ENCODE data around the gene WDR90.

Gene WDR90

GRCh38 chr16:712740-713250 is 63.6 kb downstream of the WDR90 start (continued):
- TF ChIP-seq HIC1 (tag by site-specific recombination; IDR thresholded peaks at IDR 0.05) (peak; percentile 74; the same call in 1 of the 2 replicates), IKZF3 (tag by site-specific recombination; IDR thresholded peaks at IDR 0.05) (peak; percentile 70), ZNF76 (tag by site-specific recombination; IDR thresholded peaks at IDR 0.05; ENCODE audit: borderline replicate concordance, low read depth) (0 out of 2 replicates have a peak, but pooled peaks have one; percentile 35), ZBTB1 (tag by site-specific recombination; IDR thresholded peaks at IDR 0.05) (0 out of 2 replicates have a peak, but pooled peaks have one; percentile 10), KLF9 (tag by site-specific recombination; IDR thresholded peaks at IDR 0.05; ENCODE audit: low read depth) (peak; percentile 86), BCL11B (tag by site-specific recombination; IDR thresholded peaks at IDR 0.05; ENCODE audit: low read depth) (0 out of 2 replicates have a peak, but pooled peaks have one; percentile 78), ZNF629 (tag by site-specific recombination; IDR thresholded peaks at IDR 0.05) (peak; percentile 80), ZSCAN5A (tag by site-specific recombination; IDR thresholded peaks at IDR 0.05) (peak; percentile 55; the same call in 1 of the 2 replicates), ZNF391 (tag by site-specific recombination; IDR thresholded peaks at IDR 0.05; ENCODE audit: borderline replicate concordance, low read depth) (0 out of 2 replicates have a peak, but pooled peaks have one; percentile 57), GLIS1 (tag by site-specific recombination; IDR thresholded peaks at IDR 0.05) (peak; percentile 48; the same call in 1 of the 2 replicates), ZNF366 (tag by site-specific recombination; conservative IDR thresholded peaks at IDR 0.05) (peak; percentile 91), ZFP69B (tag by site-specific recombination; IDR thresholded peaks at IDR 0.05) (peak; percentile 71), ZNF335 (tag by site-specific recombination; conservative IDR thresholded peaks at IDR 0.05) (peak; percentile 46), ZNF692 (tag by site-specific recombination; IDR thresholded peaks at IDR 0.05) (0 out of 2 replicates have a peak, but pooled peaks have one; percentile 5), ZNF24 (tag by site-specific recombination; IDR thresholded peaks at IDR 0.05) (peak; percentile 80; the same call in 1 of the 2 replicates), ZNF660 (tag by site-specific recombination; IDR thresholded peaks at IDR 0.05) (peak; percentile 89), SP3 (tag by site-specific recombination; IDR thresholded peaks at IDR 0.05) (peak; percentile 56), EGR2 (tag by site-specific recombination; IDR thresholded peaks at IDR 0.05; ENCODE audit: low read depth) (peak; percentile 86), ZBTB21 (tag by site-specific recombination; IDR thresholded peaks at IDR 0.05) (0 out of 2 replicates have a peak, but pooled peaks have one; percentile 19), INSM2 (tag by site-specific recombination; IDR thresholded peaks at IDR 0.05) (peak; percentile 50; the same call in 1 of the 2 replicates), ZNF324 (tag by site-specific recombination; IDR thresholded peaks at IDR 0.05) (peak; percentile 83), KLF7 (tag by site-specific recombination; IDR thresholded peaks at IDR 0.05; ENCODE audit: borderline replicate concordance) (peak; percentile 78; the same call in 1 of the 2 replicates), BCL11A (tag by site-specific recombination; IDR thresholded peaks at IDR 0.05; ENCODE audit: low read depth) (peak; percentile 78; the same call in 1 of the 2 replicates)
- TF ChIP-seq, protein P1, sequence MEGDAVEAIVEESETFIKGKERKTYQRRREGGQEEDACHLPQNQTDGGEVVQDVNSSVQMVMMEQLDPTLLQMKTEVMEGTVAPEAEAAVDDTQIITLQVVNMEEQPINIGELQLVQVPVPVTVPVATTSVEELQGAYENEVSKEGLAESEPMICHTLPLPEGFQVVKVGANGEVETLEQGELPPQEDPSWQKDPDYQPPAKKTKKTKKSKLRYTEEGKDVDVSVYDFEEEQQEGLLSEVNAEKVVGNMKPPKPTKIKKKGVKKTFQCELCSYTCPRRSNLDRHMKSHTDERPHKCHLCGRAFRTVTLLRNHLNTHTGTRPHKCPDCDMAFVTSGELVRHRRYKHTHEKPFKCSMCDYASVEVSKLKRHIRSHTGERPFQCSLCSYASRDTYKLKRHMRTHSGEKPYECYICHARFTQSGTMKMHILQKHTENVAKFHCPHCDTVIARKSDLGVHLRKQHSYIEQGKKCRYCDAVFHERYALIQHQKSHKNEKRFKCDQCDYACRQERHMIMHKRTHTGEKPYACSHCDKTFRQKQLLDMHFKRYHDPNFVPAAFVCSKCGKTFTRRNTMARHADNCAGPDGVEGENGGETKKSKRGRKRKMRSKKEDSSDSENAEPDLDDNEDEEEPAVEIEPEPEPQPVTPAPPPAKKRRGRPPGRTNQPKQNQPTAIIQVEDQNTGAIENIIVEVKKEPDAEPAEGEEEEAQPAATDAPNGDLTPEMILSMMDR (tag by site-specific recombination; IDR thresholded peaks at IDR 0.05): peak; percentile 73
- TF ChIP-seq, protein P2, sequence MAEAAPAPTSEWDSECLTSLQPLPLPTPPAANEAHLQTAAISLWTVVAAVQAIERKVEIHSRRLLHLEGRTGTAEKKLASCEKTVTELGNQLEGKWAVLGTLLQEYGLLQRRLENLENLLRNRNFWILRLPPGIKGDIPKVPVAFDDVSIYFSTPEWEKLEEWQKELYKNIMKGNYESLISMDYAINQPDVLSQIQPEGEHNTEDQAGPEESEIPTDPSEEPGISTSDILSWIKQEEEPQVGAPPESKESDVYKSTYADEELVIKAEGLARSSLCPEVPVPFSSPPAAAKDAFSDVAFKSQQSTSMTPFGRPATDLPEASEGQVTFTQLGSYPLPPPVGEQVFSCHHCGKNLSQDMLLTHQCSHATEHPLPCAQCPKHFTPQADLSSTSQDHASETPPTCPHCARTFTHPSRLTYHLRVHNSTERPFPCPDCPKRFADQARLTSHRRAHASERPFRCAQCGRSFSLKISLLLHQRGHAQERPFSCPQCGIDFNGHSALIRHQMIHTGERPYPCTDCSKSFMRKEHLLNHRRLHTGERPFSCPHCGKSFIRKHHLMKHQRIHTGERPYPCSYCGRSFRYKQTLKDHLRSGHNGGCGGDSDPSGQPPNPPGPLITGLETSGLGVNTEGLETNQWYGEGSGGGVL (tag by site-specific recombination; IDR thresholded peaks at IDR 0.05): peak; percentile 50
- TF ChIP-seq, protein P3, sequence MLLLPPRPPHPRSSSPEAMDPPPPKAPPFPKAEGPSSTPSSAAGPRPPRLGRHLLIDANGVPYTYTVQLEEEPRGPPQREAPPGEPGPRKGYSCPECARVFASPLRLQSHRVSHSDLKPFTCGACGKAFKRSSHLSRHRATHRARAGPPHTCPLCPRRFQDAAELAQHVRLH (tag by site-specific recombination; IDR thresholded peaks at IDR 0.05): peak; percentile 90

Data from HEK293 (cell line).